Superior temporal gyrus (tissue), 1 donor: ENCODE results near the gene ANKS1A.
"Not testable (repeated sequence)": the region's sequence is repeated elsewhere in the genome, so short reads cannot be mapped to it uniquely, and the experiment has no call there.

Experiments used
- DNase-seq: peaks from one replicate; pipeline ENCODE4 v3.0.0-alpha.2; 2016; ENCODE audit errors: extremely low spot score

ANKS1A gene

DNA sequence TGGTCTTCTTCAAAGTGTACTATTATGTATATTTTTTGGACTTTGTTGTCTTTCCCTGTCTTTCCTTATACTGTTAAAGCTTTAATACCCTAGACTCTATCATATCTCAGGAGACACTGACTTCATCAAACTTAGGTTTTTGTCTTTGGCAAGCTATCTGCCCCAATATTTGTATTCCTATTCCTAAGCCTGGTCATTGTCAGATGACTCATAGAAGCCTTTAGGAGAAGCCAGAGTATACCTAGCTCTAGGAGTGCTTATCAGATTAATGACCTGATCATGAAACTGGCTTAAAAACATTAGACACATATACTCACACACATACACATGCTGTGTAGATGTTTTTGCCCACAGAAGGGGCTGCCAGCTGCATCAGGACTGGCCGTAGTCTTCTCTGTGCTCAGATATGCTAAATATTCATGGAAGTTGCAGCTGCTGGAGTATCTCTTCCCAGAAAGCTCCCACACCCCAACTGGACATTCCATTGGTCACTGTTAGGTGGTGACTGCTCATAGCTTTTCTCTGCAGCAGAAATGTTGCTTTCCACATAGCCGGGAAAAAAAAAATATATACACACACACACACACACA is 102.0 kb downstream of the ANKS1A start:
- DNase-seq = no peak

GRCh38 chr6:34992376-34992775 is 103.3 kb downstream of the ANKS1A start:
- DNase-seq = no peak

DNA sequence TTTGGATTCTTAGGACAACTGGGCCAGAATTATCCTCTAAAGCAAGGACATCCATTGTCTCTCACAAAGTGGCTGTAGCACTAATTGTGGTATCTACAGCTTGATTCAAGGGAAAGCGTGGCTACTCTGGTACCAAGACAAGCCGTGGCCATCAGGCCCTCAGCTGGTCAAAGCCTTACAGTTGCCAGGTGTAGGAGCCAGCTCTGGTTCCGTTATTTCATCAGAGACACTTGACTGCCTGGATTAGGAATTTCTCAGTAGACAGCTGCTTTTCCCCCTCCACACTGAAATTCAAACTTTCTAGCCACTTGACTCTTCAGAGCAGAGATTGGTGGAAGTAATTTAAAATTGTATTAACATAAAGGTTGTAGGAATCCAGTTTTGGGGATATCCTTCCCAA is 104.2 kb downstream of the ANKS1A start:
- no peak for DNase-seq

DNA sequence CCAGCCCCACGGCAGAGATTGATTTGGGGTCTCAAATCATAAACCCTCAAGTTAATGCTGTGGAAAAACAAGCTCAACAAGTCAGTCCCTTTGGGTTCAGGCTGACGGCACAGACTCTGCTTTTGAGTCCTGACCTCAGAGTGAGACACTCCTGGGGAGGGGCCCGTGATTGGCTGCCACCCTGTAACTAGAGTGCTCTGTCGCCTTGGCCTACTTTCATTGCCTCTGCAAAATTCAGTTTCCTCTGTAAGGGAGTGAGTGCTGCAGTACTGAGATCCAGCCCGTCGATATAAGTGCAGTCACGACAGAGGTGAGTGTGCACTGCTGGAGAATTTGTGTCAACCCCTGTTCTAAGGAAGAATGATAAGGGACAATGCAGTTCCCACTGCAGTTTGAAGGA is 105.6 kb downstream of the ANKS1A start:
- no peak for DNase-seq

- DNase-seq = not testable (repeated sequence)
These were observed 109.4 kb downstream of the ANKS1A start for GRCh38 chr6:34998417-34998816.

DNA sequence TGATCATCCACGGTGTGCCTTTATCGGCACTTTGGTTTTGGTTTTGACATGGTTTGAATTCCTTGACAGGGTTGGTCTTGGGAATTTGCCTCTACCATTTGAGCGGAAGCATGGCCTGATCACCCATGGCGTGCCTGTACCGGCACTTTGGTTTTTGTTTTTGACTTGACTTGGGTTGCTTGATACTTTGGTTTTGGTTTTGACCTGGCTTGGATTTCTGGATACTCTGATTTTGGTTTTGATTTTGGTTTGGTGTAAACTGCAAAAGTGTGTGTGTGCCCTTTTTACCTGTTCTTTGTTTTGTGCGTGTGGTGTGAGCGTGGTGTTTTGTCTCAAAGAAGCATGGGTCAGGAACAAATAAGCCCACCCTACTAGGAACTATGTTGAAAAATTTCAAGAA is 110.1 kb downstream of the ANKS1A start:
- not testable (repeated sequence) for DNase-seq

DNA sequence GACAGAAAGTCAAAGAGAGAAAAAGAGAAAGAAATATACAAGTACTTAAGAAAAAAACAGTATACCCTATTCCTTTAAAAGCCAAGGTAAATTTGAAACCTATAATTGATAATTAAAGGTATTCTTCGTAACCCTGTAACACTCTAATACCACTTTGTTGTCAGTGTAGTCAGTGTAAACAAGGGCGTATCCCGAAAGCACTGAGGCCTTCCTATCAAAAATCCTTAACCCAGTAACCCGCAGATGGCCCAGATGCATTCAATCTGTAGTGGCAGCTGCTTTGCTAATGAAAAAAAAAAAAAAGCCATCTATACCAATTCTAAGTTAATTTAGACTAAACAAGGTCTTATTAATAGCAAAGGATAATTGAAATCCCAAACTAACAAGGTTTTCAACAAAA is 110.9 kb downstream of the ANKS1A start:
- not testable (repeated sequence) for DNase-seq

DNA sequence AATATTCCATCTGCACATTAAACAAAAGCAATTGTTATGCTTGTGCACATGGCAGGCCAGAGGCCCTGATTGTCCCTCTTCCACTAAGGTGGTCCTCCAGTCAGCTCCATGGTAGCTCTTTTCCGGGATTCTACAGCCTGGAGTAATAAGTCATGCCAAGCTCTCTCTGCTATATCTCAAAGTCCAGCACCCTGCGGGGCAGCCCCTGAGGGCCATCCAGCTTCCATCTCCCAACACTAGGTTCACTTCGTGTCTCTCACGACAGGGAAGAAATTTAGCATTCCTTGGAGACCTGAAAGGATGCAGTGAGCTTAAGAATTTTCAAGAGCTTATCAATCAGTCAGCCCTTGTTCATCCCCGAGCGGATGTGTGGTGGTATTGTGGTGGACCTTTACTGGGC is 112.3 kb downstream of the ANKS1A start:
- not testable (repeated sequence) for DNase-seq

DNA sequence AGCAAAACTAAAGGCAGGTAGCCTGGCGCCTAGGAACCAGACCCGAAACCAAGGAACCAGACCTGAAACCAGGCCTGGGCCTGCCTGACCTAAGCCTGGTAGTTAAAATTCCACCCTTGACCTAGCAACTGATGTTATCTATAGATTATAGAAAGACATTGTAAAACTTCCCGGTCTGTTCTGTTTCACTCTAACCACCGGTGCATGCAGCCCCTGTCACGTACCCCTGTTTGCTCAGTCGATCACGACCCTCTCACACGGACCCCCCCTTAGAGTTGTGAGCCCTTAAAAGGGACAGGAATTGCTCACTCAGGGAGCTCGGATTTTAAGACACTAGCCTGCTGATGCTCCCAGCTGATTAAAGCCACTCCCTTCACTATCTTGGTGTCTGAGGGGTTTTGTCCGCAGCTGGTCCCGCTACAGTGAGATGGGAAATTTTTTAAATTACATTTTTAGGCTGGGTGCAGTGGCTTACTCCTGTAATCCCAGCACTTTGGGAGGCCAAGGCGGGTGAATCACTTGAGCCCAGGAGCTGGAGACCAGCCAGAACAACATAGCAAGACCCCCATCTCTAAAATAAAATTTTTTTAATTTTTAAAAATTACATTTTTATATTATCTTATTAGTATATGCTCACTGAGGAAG is 115.0 kb downstream of the ANKS1A start:
- DNase-seq = not testable (repeated sequence)

DNA sequence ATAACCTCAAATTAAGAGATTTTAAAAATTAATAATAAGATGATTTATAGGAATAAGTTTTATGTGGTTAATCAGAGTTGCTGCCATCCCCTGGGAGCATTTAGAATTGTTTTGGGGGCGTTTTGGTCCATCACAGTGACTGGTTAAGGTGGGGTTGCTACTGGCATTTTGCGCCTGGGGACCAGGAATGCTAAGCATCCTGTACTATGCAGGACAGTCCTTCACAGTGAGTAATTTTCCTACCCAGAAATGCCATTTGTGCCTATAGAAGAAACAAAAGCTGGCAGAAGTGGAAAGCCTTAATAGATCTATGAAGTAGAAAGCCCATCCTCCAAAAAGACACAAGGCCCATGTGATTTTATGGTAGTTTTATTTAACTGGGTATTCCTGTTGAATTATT is 118.0 kb downstream of the ANKS1A start:
- no peak for DNase-seq

DNA sequence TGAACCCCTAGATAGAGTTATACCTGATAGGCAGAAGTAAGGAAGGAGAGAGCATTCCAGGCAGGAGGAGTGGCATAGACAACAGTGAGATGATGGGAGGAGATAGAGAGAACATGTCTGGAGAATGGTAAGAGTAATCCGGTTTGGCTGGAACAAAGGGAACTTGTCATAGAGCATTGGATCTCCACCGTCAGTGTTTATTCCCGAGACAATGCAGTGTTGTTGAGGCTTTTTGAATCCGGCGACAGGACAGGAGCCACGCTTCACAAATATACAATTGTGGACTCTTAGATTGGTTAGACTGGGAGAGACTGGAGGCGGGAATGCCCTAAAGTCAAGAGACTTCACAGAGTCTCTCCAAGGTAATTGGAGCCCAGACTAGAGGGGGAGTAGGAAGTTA is 119.8 kb downstream of the ANKS1A start:
- peak; percentile 94 for DNase-seq

- no peak for DNase-seq
These were observed 122.3 kb downstream of the ANKS1A start for GRCh38 chr6:35011096-35012041.

DNA sequence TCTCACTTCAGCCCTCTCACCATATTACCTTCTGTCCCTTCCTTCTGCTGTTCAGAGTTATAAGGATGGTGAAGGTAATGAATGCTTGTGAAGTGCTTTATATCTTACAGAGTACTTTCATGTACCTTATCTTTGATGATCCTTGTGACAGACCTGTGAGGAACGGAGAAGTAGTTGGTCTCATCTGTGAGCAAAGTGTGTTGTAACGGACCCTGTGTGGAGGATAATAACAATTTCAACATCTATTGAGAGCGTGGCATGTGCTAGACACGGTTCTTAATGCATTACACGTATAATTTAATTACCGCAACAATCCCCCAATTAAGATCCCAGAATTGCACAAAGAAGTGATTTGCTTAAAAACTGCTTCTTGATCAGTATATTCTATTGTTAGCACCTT is 124.6 kb downstream of the ANKS1A start:
- no peak for DNase-seq

GRCh38 chr6:35014341-35014740 is 125.3 kb downstream of the ANKS1A start:
- peak; percentile 93 for DNase-seq

DNA sequence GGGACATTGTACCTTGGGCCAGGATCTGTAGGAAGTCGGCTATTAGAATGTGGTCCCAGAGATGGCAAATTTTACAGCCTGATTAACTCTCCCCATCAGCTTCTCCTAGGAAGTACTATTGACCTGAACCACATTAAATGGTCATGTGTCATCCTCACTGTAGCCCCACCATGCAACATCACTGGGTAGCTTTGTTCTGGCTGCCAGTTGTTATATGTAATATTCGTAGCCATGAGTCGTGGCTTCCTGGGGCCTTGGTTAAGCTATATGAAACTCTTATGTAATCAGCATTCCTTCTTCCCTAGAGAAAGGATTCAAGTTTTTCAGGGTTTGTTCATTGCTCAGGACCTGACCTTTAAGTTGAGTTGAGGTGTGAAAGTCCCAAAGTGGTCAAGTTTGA is 125.7 kb downstream of the ANKS1A start:
- DNase-seq = no peak

DNA sequence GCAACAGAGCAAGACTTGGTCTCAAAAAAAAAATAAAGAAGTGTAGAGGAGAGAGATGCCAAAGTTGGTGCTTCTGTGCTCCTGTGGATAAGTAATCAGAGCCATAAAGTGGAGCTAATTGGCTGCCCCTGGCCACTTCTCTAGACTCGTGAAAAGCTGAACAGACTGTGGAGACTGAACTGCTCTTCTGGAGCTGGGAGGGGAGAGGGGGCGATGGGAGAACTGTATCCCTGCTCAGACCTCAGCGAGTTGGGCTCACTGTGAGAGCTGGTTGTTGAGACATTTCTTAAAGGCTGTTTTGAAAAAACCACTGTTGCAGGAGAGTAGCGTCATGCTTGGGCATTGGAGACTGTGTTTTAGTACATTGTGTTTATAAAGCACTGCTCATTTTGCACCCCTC is 126.4 kb downstream of the ANKS1A start:
- no peak for DNase-seq

GRCh38 chr6:35015996-35016395 is 126.9 kb downstream of the ANKS1A start:
- DNase-seq = no peak

GRCh38 chr6:35016502-35017321 is 127.7 kb downstream of the ANKS1A start:
- DNase-seq = no peak

DNA sequence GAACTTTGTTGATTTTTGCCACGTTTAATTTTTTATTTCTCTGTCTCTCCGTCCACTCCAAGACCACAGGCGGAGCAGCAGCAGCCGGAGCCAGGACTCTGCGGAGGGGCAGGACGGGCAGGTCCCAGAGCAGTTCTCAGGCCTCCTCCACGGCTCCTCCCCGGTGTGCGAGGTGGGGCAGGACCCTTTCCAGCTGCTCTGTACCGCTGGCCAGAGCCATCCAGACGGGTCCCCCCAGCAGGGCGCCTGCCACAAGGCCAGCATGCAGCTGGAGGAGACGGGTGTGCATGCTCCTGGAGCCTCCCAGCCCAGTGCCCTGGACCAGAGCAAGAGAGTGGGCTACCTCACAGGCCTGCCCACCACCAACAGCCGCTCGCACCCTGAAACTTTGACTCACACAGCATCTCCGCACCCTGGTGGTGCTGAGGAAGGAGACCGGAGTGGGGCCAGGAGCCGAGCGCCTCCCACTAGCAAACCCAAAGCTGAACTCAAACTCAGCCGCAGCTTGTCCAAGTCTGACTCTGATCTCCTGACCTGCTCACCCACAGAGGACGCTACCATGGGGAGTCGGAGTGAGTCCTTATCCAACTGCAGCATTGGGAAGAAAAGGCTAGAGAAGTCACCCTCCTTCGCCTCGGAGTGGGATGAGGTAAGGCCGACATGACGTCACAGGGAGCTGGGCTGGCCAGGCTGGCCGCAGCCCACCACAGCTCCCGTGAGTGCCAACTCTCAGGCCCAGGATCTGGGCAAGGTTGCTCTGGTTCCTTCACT is 128.5 kb downstream of the ANKS1A start:
- DNase-seq = no peak

DNA sequence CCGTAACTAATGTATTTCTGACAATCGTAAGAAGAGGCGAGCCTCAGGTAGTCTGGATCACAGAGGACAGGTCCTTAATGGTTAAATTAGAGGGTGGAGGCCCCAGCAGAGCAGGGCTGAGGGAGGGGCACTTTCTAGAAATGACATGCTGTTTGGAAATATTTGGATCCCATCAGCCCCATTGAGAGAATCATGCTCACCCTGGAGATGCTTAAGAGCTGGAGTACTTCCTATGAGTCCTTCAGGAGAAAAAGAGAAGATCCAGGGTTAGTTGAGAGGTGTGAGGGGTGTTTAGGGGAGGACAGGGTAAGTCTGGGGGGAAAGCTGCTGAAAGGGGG is 129.1 kb downstream of the ANKS1A start:
- no peak for DNase-seq

GRCh38 chr6:35018746-35019145 is 129.7 kb downstream of the ANKS1A start:
- DNase-seq = no peak
